ENCODE results near the gene DAB2IP.

DAB2IP gene

DNA sequence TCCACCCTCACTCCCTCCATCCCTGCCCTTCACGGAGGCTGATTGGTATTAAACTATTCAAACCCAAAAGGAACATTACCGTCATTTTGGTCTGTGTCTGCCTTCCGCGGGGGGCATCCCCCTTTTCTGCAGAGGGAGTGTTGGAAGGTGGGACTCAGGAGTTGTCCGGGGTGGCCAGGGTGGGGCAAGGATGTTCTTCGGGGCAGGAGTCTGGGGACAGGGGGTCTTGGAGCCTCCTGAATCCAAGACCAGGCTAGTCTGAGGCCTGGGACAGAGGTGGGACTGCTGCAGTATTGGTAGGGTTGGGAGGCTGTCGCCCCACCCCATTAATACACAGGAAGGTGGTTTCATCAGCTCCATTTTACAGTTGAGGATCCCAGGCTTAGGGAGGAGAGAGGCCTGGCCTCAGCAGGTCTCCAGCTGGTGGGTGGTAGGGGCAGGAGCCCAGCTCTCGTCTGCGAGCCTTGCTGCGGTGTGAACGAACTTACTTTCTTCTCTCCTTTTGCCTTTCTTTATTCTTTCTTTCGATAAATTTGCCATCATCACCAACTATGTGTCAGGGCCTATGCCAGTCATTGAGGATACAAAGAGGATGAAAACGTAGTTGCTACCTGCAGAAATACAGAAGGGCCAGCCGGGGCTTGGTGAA, 33.8 kb downstream of the DAB2IP start:
- no peak for DNase-seq (ENCODE audit: low read depth)

DNA sequence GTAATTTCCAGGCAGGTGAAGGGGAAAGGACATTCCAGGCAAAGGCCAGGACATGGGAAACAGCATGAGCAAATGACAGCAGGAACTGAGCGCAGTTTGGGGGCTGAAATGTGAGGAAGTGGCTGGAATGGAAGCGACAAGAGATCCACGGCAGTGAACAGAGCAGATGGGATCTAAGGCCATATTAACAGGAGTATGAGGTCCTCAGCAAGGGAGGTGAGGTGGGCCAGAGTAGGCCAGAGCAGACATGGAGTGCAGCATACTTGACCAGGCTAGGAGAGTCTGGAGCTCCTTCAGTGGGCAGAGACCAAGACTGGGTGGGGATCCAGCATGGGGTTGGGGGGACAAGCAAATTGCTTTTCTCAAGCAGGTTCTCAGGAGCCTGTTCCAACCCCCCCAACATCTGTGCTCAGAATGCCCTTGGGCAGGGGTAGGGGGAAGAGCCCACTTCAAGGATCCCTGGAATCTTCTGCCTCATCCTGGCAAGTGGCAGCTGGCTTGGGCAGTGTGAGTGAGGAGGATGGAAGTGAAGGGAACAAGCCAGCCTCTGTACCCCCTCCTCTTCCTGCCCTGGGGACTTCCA, 34.5 kb downstream of the DAB2IP start:
- no peak for DNase-seq (ENCODE audit: low read depth)

DNA sequence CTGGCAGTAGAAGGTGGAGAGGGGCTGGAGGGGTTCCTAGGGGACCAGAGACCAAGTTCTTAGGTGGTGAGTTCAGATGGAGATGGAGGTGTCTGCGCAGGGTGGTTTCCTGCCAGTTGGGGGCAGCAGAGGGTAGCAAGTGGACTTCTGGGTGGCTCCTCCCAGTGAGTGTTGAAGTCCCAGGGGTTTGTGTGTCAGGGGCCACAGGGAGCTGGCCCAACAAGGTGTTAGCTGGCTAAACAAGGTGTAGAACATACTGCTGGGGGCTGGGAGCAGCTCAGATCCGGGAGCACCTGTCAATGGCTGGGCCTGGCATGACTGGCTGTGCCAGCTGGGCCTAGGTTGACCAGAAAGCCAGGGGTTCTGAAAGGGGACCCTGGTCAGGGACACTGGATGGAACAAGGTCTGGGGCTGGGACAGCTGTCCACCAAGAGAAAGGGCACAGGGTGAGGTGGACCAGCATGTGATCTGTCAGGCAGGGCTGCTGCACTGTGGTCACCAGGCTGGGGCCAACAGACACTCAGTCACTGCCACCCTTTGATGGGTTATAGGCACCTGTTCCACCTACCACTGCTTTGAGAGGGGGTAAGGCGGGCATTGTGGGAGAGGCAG, 35.6 kb downstream of the DAB2IP start:
- DNase-seq (ENCODE audit: low read depth), result peak; percentile 57

DNA sequence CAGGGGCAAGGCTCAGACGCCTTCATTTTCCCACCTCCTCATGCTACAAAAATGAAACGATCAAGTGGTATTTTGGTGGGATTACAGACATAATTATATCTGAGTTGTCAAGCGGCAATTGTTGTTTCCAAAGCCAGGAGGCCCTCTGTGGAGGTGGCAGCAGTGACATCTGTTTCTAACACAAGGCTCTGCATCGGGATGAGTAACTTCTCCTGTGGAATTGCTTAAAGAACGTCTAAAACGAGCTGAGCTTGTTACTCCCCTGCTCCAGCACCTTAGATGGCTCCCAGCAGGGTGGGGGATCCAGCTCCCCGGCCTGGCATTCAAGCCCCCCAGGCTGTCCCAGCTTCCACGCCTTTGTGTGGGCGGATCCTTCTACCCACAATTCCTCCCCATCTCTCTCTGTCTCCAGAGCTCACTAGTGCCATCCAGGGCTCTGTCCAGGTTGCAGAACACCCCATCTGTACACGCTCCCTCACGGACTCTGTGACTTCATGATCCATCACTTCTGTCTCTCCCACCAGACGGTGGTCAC, 36.8 kb downstream of the DAB2IP start:
- DNase-seq (ENCODE audit: low read depth), result no peak

DNA sequence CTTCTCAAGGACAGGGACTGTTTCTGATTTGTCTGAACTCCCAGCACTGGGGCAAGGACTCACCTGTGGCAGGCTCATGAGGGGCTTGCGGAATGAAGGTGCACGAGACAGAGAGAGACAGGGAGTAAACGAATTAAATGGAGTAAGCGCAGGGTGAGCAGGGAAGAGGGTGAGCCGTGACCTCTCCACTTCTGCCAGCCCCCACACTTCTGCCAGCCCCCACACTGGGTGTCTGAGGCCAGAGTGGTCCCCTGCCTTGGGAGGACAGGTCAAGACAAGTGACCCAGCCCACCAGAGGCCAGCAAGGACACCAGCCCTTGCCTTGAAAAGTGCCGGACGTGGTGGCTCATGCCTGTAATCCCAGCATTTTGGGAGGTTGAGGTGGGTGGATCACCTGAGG, 37.2 kb downstream of the DAB2IP start:
- DNase-seq (ENCODE audit: low read depth), result no peak

- no peak for DNase-seq (ENCODE audit: low read depth)
Observed at GRCh38 chr9:121689461-121690157, 38.2 kb downstream of the DAB2IP start.

DNA sequence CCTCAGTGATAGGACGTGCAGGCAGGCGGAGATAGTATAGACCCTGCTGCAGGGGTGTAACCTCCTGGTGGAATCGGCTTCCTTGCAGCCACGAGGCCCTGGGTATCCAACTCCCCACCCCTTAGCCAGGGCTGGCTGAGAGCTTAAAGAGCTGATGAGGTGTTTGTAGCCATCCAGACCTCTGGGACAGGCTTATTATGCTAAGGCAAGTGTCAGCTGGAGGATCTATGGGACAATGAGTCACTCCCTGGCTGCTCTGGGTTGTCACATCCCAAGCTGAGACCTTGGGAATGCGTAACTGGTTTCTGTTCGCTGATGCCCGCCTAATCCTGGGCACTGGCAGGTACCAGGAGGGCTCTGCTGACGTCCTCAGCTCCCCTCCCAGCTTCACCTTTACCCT, 38.9 kb downstream of the DAB2IP start:
- DNase-seq (ENCODE audit: low read depth), result no peak

- DNase-seq (ENCODE audit: low read depth), result no peak
Observed at GRCh38 chr9:121690766-121691165, 39.3 kb downstream of the DAB2IP start.

GRCh38 chr9:121691890-121692289, 40.5 kb downstream of the DAB2IP start:
- DNase-seq (ENCODE audit: low read depth), result no peak

- no peak for DNase-seq (ENCODE audit: low read depth)
Observed at GRCh38 chr9:121692606-121693387, 41.4 kb downstream of the DAB2IP start.

GRCh38 chr9:121693388-121693670, 41.9 kb downstream of the DAB2IP start:
- no peak for DNase-seq (ENCODE audit: low read depth)

GRCh38 chr9:121694001-121694400, 42.6 kb downstream of the DAB2IP start:
- no peak for DNase-seq (ENCODE audit: low read depth)

- no peak for DNase-seq (ENCODE audit: low read depth)
Observed at GRCh38 chr9:121694600-121694999, 43.2 kb downstream of the DAB2IP start.

- DNase-seq (ENCODE audit: low read depth), result no peak
Observed at GRCh38 chr9:121696930-121697329, 45.5 kb downstream of the DAB2IP start.

DNA sequence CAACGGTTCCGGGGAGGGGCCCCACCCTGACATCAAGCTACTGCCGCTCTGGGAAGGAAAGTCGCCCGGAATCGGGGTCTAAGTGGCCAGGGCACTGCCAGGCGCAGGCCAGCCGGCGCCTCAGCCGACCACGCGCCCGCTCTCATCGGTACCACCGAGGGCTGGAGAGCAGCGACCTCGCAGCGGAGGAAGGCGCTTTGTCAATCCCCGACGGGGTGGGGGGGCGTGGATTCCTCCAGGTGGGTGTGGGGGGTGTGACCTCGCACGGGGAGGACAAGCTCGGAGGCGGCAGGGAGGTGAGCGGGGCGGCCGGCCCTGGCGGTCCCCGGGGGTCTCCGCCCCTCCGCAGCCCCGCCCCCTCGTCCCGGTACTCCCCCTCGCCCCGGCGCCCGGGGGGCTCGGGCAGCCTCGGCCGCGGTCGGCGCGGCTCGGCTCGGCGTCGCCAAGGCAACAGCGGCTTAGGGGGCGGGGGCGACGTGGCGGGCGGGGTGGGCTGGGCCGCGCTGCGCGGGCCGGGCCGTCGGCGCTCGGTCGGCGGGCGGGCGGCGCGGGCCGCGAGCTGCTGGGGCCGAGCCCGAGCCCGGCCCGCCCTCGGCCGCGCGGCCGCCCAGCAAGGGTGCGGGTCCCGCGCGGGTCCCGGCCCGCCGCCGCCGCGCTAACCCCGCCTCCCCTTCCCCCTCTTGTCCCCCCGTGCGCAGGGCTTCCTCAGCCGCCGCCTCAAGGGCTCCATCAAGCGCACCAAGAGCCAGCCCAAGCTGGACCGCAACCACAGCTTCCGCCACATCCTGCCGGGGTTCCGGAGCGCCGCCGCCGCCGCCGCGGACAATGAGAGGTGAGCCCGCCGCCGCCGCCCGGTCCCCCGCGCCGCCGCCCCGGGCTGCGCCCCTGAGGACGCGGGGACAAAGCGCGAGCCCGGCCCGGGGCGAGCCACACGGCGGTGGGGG, 47.5 kb downstream of the DAB2IP start:
- peak; percentile 49 for DNase-seq (ENCODE audit: low read depth)

DNA sequence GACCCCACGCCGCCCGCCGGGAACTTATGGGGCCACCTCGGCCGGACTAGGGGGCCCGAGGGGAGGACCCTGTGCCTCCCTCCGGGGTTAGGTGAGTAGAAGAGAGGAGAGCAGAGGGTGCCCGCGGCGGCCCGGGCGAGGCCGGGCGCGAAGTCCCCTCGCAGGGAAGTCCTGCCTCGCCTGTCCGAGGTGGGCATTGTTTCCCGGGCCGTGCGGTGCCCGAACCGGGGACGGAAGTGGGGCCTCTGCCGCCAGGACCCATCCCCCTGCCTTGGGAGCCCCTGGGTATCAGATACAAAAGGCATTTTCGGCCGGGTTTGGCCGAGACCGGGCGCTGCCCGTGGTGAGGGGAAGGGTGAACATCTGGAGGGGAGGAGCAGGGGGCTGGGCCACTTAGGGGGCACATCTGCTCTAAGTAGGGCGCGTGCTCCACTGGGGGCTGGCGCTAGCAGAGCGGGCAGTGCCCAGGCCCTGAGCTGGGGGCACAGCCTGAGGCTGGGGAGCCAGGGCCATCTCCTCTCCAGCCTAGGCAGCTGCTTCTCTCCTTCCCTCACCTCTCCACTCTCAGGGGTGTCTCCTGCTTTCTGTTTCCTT, 48.2 kb downstream of the DAB2IP start:
- no peak for DNase-seq (ENCODE audit: low read depth)

DNA sequence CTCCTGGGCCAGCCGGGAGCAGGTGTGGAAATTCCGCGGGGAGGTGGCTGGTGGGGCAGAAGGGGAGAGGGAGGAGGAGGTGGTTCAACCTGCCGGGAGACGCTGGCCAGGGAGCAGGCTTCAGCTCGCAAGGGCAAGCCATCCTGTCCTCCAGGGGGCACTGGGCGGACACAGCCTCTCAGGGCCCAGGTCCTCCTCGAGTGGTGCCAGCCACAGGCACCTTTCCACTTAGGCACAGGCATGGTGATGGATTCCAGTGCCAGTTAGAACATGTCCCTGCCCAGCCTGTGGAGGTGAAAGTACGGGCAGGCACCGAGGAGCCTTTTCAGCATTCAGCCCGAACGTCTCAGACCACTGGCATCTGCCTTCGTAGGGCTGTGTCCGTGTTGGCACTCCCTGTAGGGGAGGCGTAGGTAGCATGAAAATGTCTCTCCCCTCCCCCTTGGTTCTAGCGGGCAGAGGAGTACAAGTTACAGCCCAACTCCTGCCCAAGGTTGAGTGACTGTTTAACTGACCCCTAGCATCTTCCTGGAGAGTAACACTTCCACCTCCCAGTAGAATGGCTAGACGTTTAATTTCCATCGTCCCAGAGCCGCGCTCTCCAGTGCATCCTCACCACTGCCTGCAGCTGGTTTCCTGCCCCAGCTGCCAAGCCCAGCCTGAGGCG, 48.9 kb downstream of the DAB2IP start:
- DNase-seq (ENCODE audit: low read depth), result no peak

GRCh38 chr9:121700832-121701419, 49.5 kb downstream of the DAB2IP start:
- no peak for DNase-seq (ENCODE audit: low read depth)

- no peak for DNase-seq (ENCODE audit: low read depth)
Observed at GRCh38 chr9:121701736-121702261, 50.4 kb downstream of the DAB2IP start.

All from activated T-cell treated with anti-CD3 and anti-CD28 coated beads for 48 hours (primary cell).